ENCODE measurements around the gene LRRC8D. TPM values are rescaled to one million over a fixed set of nuclear protein-coding genes. Genes with fewer than 3 reads are reported as not detected.
A peak's percentile ranks its signal among the peaks of the same experiment; 100 is the strongest.

Gene LRRC8D
- total RNA-seq, 1 experiment from 2014 or later = 37.2 TPM

DNA sequence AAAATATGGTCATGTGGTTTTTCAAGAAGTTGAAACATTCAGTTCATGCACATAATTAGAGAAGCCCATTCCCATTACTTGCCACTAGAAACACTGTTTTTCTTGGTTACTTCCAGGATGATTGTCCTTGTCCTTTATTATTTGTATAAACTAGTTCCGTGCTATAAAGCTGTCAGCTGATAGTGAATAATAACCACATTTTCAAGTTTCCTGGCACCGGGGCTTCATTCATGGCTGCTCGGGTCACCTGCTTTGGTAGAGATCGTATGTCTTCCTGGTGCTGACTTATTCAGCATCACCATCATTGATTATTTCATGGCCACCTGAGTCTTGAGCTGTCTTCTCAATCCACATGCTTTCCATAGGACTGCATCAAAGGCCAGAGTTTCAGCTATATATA is 111.1 kb downstream of the LRRC8D start:
- Histone ChIP-seq H3K9me3 (ENCODE audit: control insufficient read depth, low read depth, low read length) (no peaks in the 10 kb centered on the region), H3K79me1 (ENCODE audit: insufficient read depth, low read depth, low read length, poor library complexity, severe bottlenecking) (no peaks in the 10 kb centered on the region), H3K4ac (ENCODE audit: low read depth, low read length) (no peak overlapping the region), H3K27me3 (ENCODE audit: insufficient read depth, low read length) (no peaks in the 10 kb centered on the region), H3K14ac (ENCODE audit: insufficient read depth, low read length) (no peak overlapping the region), H2AK5ac (ENCODE audit: insufficient read length, low read length) (no peak overlapping the region), H4K20me1 (ENCODE audit: control insufficient read depth, insufficient read depth, insufficient read length) (no peaks in the 10 kb centered on the region), H3T11ph (ENCODE audit: low read length) (no peak overlapping the region), H3K23ac (ENCODE audit: insufficient read length, low read depth, low read length) (no peak overlapping the region), H2BK20ac (ENCODE audit: low read depth, low read length, poor library complexity, severe bottlenecking) (no peak overlapping the region), H2AFZ (ENCODE audit: low read length) (no peak overlapping the region), H2BK120ac (ENCODE audit: low read depth, low read length, poor library complexity, severe bottlenecking) (no peak overlapping the region), H4K8ac (replicated peaks; ENCODE audit: insufficient read length, low read depth, low read length) (no peak overlapping the region), H3K79me2 (ENCODE audit: insufficient read depth, low read length) (no peaks in the 10 kb centered on the region), H2BK12ac (ENCODE audit: insufficient read length, low read depth, low read length) (no peak overlapping the region), H3K27ac (ENCODE audit: insufficient read length, low read depth, low read length) (no peak overlapping the region), H2BK5ac (ENCODE audit: insufficient read length, low read length) (no peak overlapping the region), H4K5ac (ENCODE audit: insufficient read length, low read depth, low read length) (no peak overlapping the region), H3K56ac (ENCODE audit: insufficient read length, low read depth, low read length) (no peak overlapping the region), H3K4me2 (ENCODE audit: insufficient read depth, insufficient read length, low read length) (no peak overlapping the region), H3K18ac (ENCODE audit: insufficient read length, low read depth, low read length) (peak overlapping the region; percentile 19), H3K9ac (ENCODE audit: extremely low read depth, insufficient read length, low read length) (no peak overlapping the region), H2BK15ac (ENCODE audit: low read depth, low read length) (no peak overlapping the region), H3K4me1 (ENCODE audit: insufficient read depth, low read length) (peaks cover 23% of the 10 kb centered on the region), H3K23me2 (ENCODE audit: insufficient read length, low read depth, low read length, poor library complexity, severe bottlenecking) (no peaks in the 10 kb centered on the region), H4K91ac (ENCODE audit: insufficient read length, low read depth, low read length) (no peak overlapping the region)
- no CpG with 5 or more reads among the region's 4 CpGs for WGBS (ENCODE audit: extremely low coverage, insufficient read length, low lambda C conversion rate)
- peak overlapping the region; percentile 10 to 66 (median 55); a peak in 5 of 7 replicates for H3K27ac Mint-ChIP-seq
- no peak for DNase-seq
- H3K27me3 Mint-ChIP-seq (ENCODE audit: low read depth) = no peaks in the 10 kb centered on the region
- H3K4me3 Mint-ChIP-seq = no peak overlapping the region
- peaks cover 39 to 60% (median 50%) of the 10 kb centered on the region in 3 experiments for H3K36me3 Mint-ChIP-seq (ENCODE audit: insufficient read depth in 1 of 3, low read depth in 3 of 3)
- TF ChIP-seq, protein P1, sequence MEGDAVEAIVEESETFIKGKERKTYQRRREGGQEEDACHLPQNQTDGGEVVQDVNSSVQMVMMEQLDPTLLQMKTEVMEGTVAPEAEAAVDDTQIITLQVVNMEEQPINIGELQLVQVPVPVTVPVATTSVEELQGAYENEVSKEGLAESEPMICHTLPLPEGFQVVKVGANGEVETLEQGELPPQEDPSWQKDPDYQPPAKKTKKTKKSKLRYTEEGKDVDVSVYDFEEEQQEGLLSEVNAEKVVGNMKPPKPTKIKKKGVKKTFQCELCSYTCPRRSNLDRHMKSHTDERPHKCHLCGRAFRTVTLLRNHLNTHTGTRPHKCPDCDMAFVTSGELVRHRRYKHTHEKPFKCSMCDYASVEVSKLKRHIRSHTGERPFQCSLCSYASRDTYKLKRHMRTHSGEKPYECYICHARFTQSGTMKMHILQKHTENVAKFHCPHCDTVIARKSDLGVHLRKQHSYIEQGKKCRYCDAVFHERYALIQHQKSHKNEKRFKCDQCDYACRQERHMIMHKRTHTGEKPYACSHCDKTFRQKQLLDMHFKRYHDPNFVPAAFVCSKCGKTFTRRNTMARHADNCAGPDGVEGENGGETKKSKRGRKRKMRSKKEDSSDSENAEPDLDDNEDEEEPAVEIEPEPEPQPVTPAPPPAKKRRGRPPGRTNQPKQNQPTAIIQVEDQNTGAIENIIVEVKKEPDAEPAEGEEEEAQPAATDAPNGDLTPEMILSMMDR (conservative IDR thresholded peaks at IDR 0.05) = no peak
- H3K4me1 Mint-ChIP-seq = peaks cover 70% of the 10 kb centered on the region in 2 experiments
- H3K9me3 Mint-ChIP-seq = peaks cover 0 to 5% of the 10 kb centered on the region in 2 experiments; a peak in 2 of 5 replicates

Data from H9 (cell line).